IMR-90 (cell line): Measurements from ENCODE around the gene TBCK. TPM values are rescaled to one million over a fixed set of nuclear protein-coding genes. Genes with fewer than 3 reads are reported as not detected.

Source experiments
- ATAC-seq: fragments of 200-7000 bp; cut with Tn5 transposase; 2 replicates; pipeline ENCODE4 v1.9.1; 2020; ENCODE audit warnings: low read depth, mild to moderate bottlenecking, moderate library complexity
- BruUV-seq: library from RNA; stranded (reverse); fragments of 400-500 nt; replicated peaks from 2 replicates; lab custom pipeline; 2021; lab: Mats Ljungman, UMichigan
- CTCF ChIA-PET: fragments of 300-600 bp; formaldehyde crosslinking; extraction: SDS; loops from one replicate; lab custom pipeline; 2021; ENCODE audit warnings: antibody characterized with exemption; lab: Yijun Ruan, JAX
- POLR2A ChIA-PET: fragments of 300-600 bp; sonication (Branson Sonifier 250); formaldehyde crosslinking; loops from one replicate; lab custom pipeline; 2022; ENCODE audit warnings: antibody characterized with exemption; ENCODE audit not compliant: unreplicated experiment; lab: Charles Lee
- DNase-seq: peaks from one replicate; pipeline ENCODE4 v3.0.0; 2013
- H2AFZ ChIP-seq: replicated peaks from 2 replicates; pipeline ENCODE3; 2013; ENCODE audit warnings: low read length, mild to moderate bottlenecking; ENCODE audit not compliant: poor library complexity
- H2AK5ac ChIP-seq: 2 replicates; pipeline ENCODE4 v1.6.1; 2013; ENCODE audit warnings: low read depth, low read length, inconsistent platforms
- H2AK9ac ChIP-seq: replicated peaks from 2 replicates; pipeline ENCODE3; 2013; ENCODE audit warnings: mild to moderate bottlenecking, low read depth, low read length, moderate library complexity; ENCODE audit not compliant: poor library complexity
- H2BK120ac ChIP-seq: 2 replicates; pipeline ENCODE4 v1.6.1; 2013; ENCODE audit warnings: low read depth, low read length, inconsistent platforms
- H2BK15ac ChIP-seq: 3 replicates; pipeline ENCODE4 v1.6.1; 2013; ENCODE audit warnings: low read depth, low read length, inconsistent platforms
- H2BK20ac ChIP-seq: 2 replicates; pipeline ENCODE4 v1.6.1; 2013; ENCODE audit warnings: low read depth, mild to moderate bottlenecking, inconsistent platforms, low read length, moderate library complexity
- H2BK5ac ChIP-seq: 2 replicates; pipeline ENCODE4 v1.6.1; 2013; ENCODE audit warnings: mild to moderate bottlenecking, low read depth, low read length, inconsistent platforms; ENCODE audit not compliant: poor library complexity, severe bottlenecking
- H3K14ac ChIP-seq: replicated peaks from 2 replicates; pipeline ENCODE4 v1.6.1; 2013; ENCODE audit warnings: low read depth, low read length, inconsistent platforms
- H3K18ac ChIP-seq: 2 replicates; pipeline ENCODE4 v1.6.1; 2013; ENCODE audit warnings: low read depth, low read length, control low read depth
- H3K23ac ChIP-seq: 2 replicates; pipeline ENCODE4 v1.6.1; 2013; ENCODE audit warnings: low read depth, low read length, inconsistent platforms
- H3K27ac ChIP-seq: 2 replicates; pipeline ENCODE4 v1.5.1; 2013; ENCODE audit warnings: mild to moderate bottlenecking, control low read depth, low read length; ENCODE audit not compliant: insufficient read depth
- H3K27me3 ChIP-seq: 2 replicates; pipeline ENCODE4 v1.6.1; 2013; ENCODE audit warnings: low read length; ENCODE audit not compliant: control insufficient read depth, insufficient read depth
- H3K36me3 ChIP-seq: 2 replicates; pipeline ENCODE4 v1.6.1; 2013; ENCODE audit warnings: low read length, mixed read lengths; ENCODE audit not compliant: control insufficient read depth, insufficient read depth
- H3K4ac ChIP-seq: 2 replicates; pipeline ENCODE4 v1.6.1; 2013; ENCODE audit warnings: low read depth, low read length, inconsistent platforms
- H3K4me1 ChIP-seq: 2 replicates; pipeline ENCODE4 v1.6.1; 2013; ENCODE audit warnings: low read length, mixed read lengths; ENCODE audit not compliant: control insufficient read depth, insufficient read depth
- H3K4me2 ChIP-seq: 2 replicates; pipeline ENCODE4 v1.6.1; 2013; ENCODE audit warnings: low read depth, mild to moderate bottlenecking, control low read depth, low read length, moderate library complexity
- H3K4me3 ChIP-seq: 2 replicates; pipeline ENCODE4 v1.5.1; 2013; ENCODE audit warnings: low read depth, mild to moderate bottlenecking, control low read depth, low read length, moderate library complexity; ENCODE audit not compliant: insufficient read depth
- H3K56ac ChIP-seq: 2 replicates; pipeline ENCODE4 v1.6.1; 2013; ENCODE audit warnings: low read length, inconsistent platforms; ENCODE audit not compliant: insufficient read depth; ENCODE audit errors: extremely low read depth
- H3K79me1 ChIP-seq, 2 experiments: 2 replicates each; pipeline ENCODE4 v1.6.1; 2013; ENCODE audit warnings: low read length in 2 of 2, inconsistent platforms in 1 of 2, low read depth in 1 of 2
- H3K9ac ChIP-seq: 2 replicates; pipeline ENCODE4 v1.6.1; 2013; ENCODE audit warnings: low read depth, low read length, control low read depth
- H3K9me1 ChIP-seq: 2 replicates; pipeline ENCODE4 v1.6.1; 2013; ENCODE audit warnings: low read length, inconsistent platforms; ENCODE audit not compliant: insufficient read depth
- H3K9me3 ChIP-seq: 2 replicates; pipeline ENCODE4 v1.6.1; 2013; ENCODE audit warnings: low read length; ENCODE audit not compliant: control insufficient read depth, insufficient read depth
- H4K20me1 ChIP-seq: 2 replicates; pipeline ENCODE4 v1.6.1; 2013; ENCODE audit warnings: low read length, inconsistent platforms; ENCODE audit not compliant: insufficient read depth
- H4K5ac ChIP-seq: 2 replicates; pipeline ENCODE4 v1.6.1; 2013; ENCODE audit warnings: mild to moderate bottlenecking, low read depth, low read length, control low read depth
- H4K8ac ChIP-seq, 2 experiments: 2 replicates each; pipeline ENCODE4 v1.6.1; 2013; ENCODE audit warnings: low read depth in 2 of 2, low read length in 2 of 2, control low read depth in 1 of 2, inconsistent platforms in 1 of 2
- H4K91ac ChIP-seq: 2 replicates; pipeline ENCODE4 v1.6.1; 2013; ENCODE audit warnings: low read depth, low read length, inconsistent platforms; ENCODE audit not compliant: insufficient read depth
- BHLHE40 ChIP-seq: fragments of 150-350 bp; IDR thresholded peaks from 2 replicates; pipeline ENCODE4 v1.6.1; 2016; ENCODE audit warnings: mild to moderate bottlenecking, low read depth, low read length
- CEBPB ChIP-seq: IDR thresholded peaks from 2 replicates; pipeline ENCODE4 v1.6.1; 2012; ENCODE audit warnings: low read depth, low read length, improper control_type of control experiment
- CHD1 ChIP-seq: IDR thresholded peaks from 2 replicates; pipeline ENCODE4 v1.6.1; 2012; ENCODE audit warnings: low read depth, low read length, improper control_type of control experiment
- CTCF ChIP-seq: conservative IDR thresholded peaks from 2 replicates; pipeline ENCODE4 v1.5.1; 2012; ENCODE audit warnings: mild to moderate bottlenecking, low read depth, low read length, improper control_type of control experiment
- FOS ChIP-seq: fragments of 150-350 bp; IDR thresholded peaks from 2 replicates; pipeline ENCODE4 v1.6.1; 2016; ENCODE audit warnings: low read depth, low read length
- MAFK ChIP-seq: IDR thresholded peaks from 2 replicates; pipeline ENCODE4 v1.6.1; 2012; ENCODE audit warnings: low read depth, low read length, improper control_type of control experiment
- MAZ ChIP-seq: IDR thresholded peaks from 2 replicates; pipeline ENCODE4 v1.6.1; 2012; ENCODE audit warnings: low read depth, mild to moderate bottlenecking, low read length, improper control_type of control experiment, moderate library complexity, borderline replicate concordance
- MXI1 ChIP-seq: IDR thresholded peaks from 2 replicates; pipeline ENCODE4 v1.6.1; 2012; ENCODE audit warnings: low read depth, mild to moderate bottlenecking, low read length, moderate library complexity, borderline replicate concordance
- POLR2A ChIP-seq: IDR thresholded peaks from 2 replicates; pipeline ENCODE4 v1.6.1; 2012; ENCODE audit warnings: mild to moderate bottlenecking, low read depth, low read length
- RAD21 ChIP-seq: IDR thresholded peaks from 2 replicates; pipeline ENCODE4 v1.6.1; 2012; ENCODE audit warnings: low read length, improper control_type of control experiment
- RCOR1 ChIP-seq: IDR thresholded peaks from 2 replicates; pipeline ENCODE4 v1.6.1; 2012; ENCODE audit warnings: mild to moderate bottlenecking, low read length, improper control_type of control experiment; ENCODE audit not compliant: insufficient replicate concordance
- RFX5 ChIP-seq: IDR thresholded peaks from 2 replicates; pipeline ENCODE4 v1.8.0; 2012; ENCODE audit warnings: low read depth, mild to moderate bottlenecking, low read length, moderate library complexity
- SMC3 ChIP-seq: fragments of 150-350 bp; IDR thresholded peaks from 2 replicates; pipeline ENCODE4 v1.6.1; 2016; ENCODE audit warnings: low read depth, mild to moderate bottlenecking, antibody characterized with exemption, low read length, moderate library complexity
- USF2 ChIP-seq: fragments of 150-350 bp; IDR thresholded peaks from 2 replicates; pipeline ENCODE4 v1.6.1; 2017; ENCODE audit warnings: mild to moderate bottlenecking, antibody characterized with exemption, low read length, low read depth
- dilution Hi-C: fragments of 300-500 bp; cut with HindIII; formaldehyde crosslinking; loops from one replicate; pipeline ENCODE4 v1.14.3; 2018; ENCODE audit warnings: low sequenced_read_pairs; ENCODE audit not compliant: unreplicated experiment
- in situ Hi-C: fragments of 300-500 bp; cut with MboI; formaldehyde crosslinking; loops from 3 replicates; pipeline ENCODE4 v1.14.3; 2019; ENCODE audit warnings: low sequenced_read_pairs, inconsistent platforms, mixed read lengths
- intact Hi-C: fragments of 100-400 bp; cut with micrococcal nuclease; formaldehyde crosslinking; loops from 2 replicates; pipeline ENCODE4 v1.10.0; 2022
- polyA plus RNA-seq, 3 experiments: library from polyadenylated mRNA; depleted of rRNA; stranded (reverse); fragments of >200 nt; gene quantifications; 2 replicates each; pipeline ENCODE4 v1.2.3, GENCODE V29; 2012; ENCODE audit warnings: low replicate concordance in 1 of 3
- total RNA-seq: library from RNA; depleted of rRNA; stranded (reverse); fragments of >200 nt; gene quantifications from 2 replicates; pipeline ENCODE4 v1.2.3, GENCODE V29; 2012

Gene TBCK
- total and polyA plus RNA-seq, 2 of the 4 experiments (the other 2 are of a cell fraction): 10.7 to 29.9 TPM

GRCh38 chr4:106325800-106326199 is 9.8 kb upstream of the TBCK start:
- Histone ChIP-seq H2BK15ac (no peak overlapping the region), H3K9me1 (no peaks in the 10 kb centered on the region), H2BK20ac (no peak overlapping the region), H3K79me1 (peaks cover 0 to 2% of the 10 kb centered on the region in 2 experiments; a peak in 2 of 4 replicates), H3K9me3 (no peaks in the 10 kb centered on the region), H2BK120ac (no peak overlapping the region), H2AFZ (no peak overlapping the region), H3K27ac (no peak overlapping the region), H3K4ac (no peak overlapping the region), H2AK9ac (no peak overlapping the region), H4K20me1 (no peaks in the 10 kb centered on the region), H3K56ac (no peak overlapping the region), H3K9ac (no peak overlapping the region), H2AK5ac (no peak overlapping the region), H3K36me3 (peaks cover 17% of the 10 kb centered on the region), H4K91ac (no peak overlapping the region), H3K23ac (no peak overlapping the region), H3K4me3 (no peak overlapping the region), H3K27me3 (no peaks in the 10 kb centered on the region), H4K8ac (no peak overlapping the region), H3K14ac (no peak overlapping the region), H3K18ac (no peak overlapping the region), H3K4me2 (no peak overlapping the region), H3K4me1 (no peaks in the 10 kb centered on the region), H4K5ac (no peak overlapping the region), H2BK5ac (no peak overlapping the region)
- POLR2A ChIA-PET: no interaction called here
- ATAC-seq: no peak
- CTCF ChIA-PET: no interaction called here
- intact Hi-C loops: loop anchor here (5.0 to 10.0 kb wide), 2 partner anchors 482 to 1691 kb away; no protein-coding TSS in a partner anchor
- dilution Hi-C loops: no loop called here
- no TSS peak for BruUV-seq
- no peak for TF ChIP-seq MAFK
- TF ChIP-seq BHLHE40: no peak
- TF ChIP-seq MAZ: no peak
- TF ChIP-seq POLR2A: no peak
- no peak for TF ChIP-seq RCOR1
- no peak for TF ChIP-seq RAD21
- TF ChIP-seq CEBPB: no peak
- TF ChIP-seq SMC3: no peak
- TF ChIP-seq CHD1: no peak
- no peak for TF ChIP-seq FOS
- TF ChIP-seq USF2: no peak
- no peak for TF ChIP-seq CTCF
- TF ChIP-seq RFX5: no peak
- no peak for TF ChIP-seq MXI1
- in situ Hi-C loops: no loop called here
- DNase-seq: no peak
